Measurements from ENCODE around the gene CRELD2. TPM values are rescaled to one million over a fixed set of nuclear protein-coding genes. Genes with fewer than 3 reads are reported as not detected.

The CRELD2 gene
- total and polyA plus RNA-seq, 2 donors from 2014 or later: 37.3 to 54.0 TPM

DNA sequence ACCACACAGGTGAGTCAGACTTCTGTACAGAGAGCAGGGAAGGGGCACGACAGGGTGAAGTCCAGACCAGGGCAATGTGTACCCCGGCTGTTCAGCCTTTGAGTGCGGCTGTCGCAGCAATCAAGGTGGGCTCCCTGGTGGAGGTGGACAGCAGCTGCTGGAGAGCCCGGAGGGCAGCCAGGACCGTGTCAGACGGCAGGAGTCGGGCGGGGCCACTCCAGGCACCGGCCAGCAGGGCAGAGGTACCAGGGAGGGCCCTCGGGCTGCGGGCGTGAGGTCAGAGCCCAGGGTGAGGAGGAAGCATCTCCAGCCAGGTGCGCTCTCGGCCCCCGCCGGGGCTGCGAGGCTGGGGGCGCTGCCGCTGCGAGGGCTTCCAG, 41.3 kb downstream of the CRELD2 start:
- peak overlapping the region; percentile 96 to 97 for H3K27ac ChIP-seq (ENCODE audit: low read depth in 2 of 2, low read length in 2 of 2)
- H3K9me3 ChIP-seq (ENCODE audit: control insufficient read depth in 2 of 3, insufficient read depth in 1 of 3, low read length in 3 of 3): no peaks in the 10 kb centered on the region
- H3K4me1 ChIP-seq (ENCODE audit: control insufficient read depth in 2 of 3, insufficient read depth in 2 of 3, low read depth in 1 of 3, low read length in 3 of 3): peaks cover 0 to 32% (median 19%) of the 10 kb centered on the region in 3 donors
- H3K27me3 ChIP-seq (ENCODE audit: control insufficient read depth, insufficient read depth, low read length): no peaks in the 10 kb centered on the region
- intact Hi-C loops (cut with DNase I): no loop called here
- H3K4me3 ChIP-seq (ENCODE audit: low read length in 3 of 3): peak overlapping the region; percentile 20 to 71 (median 65)
- H3K9ac ChIP-seq (ENCODE audit: low read length in 3 of 3): peak overlapping the region in 2 of 3 donors; percentile 69 to 82
- peaks cover 0 to 24% (median 7%) of the 10 kb centered on the region in 3 donors for H3K36me3 ChIP-seq (ENCODE audit: control insufficient read depth in 2 of 3, insufficient read depth in 3 of 3, low read length in 3 of 3)
- DNase-seq: no peak
- TF ChIP-seq, protein P1, sequence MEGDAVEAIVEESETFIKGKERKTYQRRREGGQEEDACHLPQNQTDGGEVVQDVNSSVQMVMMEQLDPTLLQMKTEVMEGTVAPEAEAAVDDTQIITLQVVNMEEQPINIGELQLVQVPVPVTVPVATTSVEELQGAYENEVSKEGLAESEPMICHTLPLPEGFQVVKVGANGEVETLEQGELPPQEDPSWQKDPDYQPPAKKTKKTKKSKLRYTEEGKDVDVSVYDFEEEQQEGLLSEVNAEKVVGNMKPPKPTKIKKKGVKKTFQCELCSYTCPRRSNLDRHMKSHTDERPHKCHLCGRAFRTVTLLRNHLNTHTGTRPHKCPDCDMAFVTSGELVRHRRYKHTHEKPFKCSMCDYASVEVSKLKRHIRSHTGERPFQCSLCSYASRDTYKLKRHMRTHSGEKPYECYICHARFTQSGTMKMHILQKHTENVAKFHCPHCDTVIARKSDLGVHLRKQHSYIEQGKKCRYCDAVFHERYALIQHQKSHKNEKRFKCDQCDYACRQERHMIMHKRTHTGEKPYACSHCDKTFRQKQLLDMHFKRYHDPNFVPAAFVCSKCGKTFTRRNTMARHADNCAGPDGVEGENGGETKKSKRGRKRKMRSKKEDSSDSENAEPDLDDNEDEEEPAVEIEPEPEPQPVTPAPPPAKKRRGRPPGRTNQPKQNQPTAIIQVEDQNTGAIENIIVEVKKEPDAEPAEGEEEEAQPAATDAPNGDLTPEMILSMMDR (IDR thresholded peaks at IDR 0.05; ENCODE audit: borderline replicate concordance, extremely low read depth, insufficient read depth): no peak
- FAIRE-seq: no peak

DNA sequence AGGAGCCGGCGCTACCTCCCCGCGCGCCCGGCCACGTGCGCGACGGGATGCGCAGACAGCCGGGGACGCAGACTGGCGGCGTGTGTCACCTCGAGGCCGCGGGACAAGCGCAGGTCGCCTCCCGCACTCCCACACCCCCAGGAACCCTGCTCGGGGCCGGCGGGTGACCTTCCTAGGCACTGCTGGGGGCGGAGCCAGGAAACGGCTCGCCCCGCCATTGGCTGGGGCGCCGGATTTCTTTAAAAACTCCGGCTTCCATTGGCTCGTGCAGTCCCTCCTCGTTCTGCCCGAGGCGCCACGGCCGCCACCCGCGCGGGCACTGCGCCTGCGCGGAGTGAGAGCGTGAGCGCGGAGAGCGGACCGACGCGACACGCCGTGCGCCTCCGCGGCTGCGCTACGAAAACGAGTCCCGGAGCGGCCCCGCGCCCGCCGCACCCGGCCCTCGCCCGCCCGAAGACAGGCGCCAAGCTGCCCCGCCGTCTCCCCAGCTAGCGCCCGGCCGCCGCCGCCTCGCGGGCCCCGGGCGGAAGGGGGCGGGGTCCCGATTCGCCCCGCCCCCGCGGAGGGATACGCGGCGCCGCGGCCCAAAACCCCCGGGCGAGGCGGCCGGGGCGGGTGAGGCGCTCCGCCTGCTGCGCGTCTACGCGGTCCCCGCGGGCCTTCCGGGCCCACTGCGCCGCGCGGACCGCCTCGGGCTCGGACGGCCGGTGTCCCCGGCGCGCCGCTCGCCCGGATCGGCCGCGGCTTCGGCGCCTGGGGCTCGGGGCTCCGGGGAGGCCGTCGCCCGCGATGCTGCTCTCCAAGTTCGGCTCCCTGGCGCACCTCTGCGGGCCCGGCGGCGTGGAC, 41.9 kb downstream of the CRELD2 start, which contains the start of gene PIM3:
TSS of gene PIM3 (plus strand) at position 614 of the 846 bp plus-strand sequence. CDS start at position 790, 176 bp downstream.
- Histone ChIP-seq H3K27me3 (ENCODE audit: control insufficient read depth, insufficient read depth, low read length) (no peaks in the 10 kb centered on the region), H3K9me3 (ENCODE audit: control insufficient read depth in 2 of 3, insufficient read depth in 1 of 3, low read length in 3 of 3) (no peaks in the 10 kb centered on the region), H3K4me3 (ENCODE audit: low read length in 3 of 3) (peak within 1 kb of the TSS; percentile 62 to 91 (median 81)), H3K4me1 (ENCODE audit: control insufficient read depth in 2 of 3, insufficient read depth in 2 of 3, low read depth in 1 of 3, low read length in 3 of 3) (peaks cover 0 to 33% (median 22%) of the 10 kb centered on the region in 3 donors), H3K36me3 (ENCODE audit: control insufficient read depth in 2 of 3, insufficient read depth in 3 of 3, low read length in 3 of 3) (peaks cover 0 to 24% (median 7%) of the 10 kb centered on the region in 3 donors), H3K27ac (ENCODE audit: low read depth in 2 of 2, low read length in 2 of 2) (peak within 1 kb of the TSS; percentile 97), H3K9ac (ENCODE audit: low read length in 3 of 3) (peak within 1 kb of the TSS; percentile 22 to 84 (median 82))
- intact Hi-C loops (cut with DNase I): no loop called here
- TF ChIP-seq, protein P1 (IDR thresholded peaks at IDR 0.05; ENCODE audit: borderline replicate concordance, extremely low read depth, insufficient read depth): no peak
- DNase-seq: peak; percentile 95 to 99 (median 98)
- FAIRE-seq: peak; percentile 11

DNA sequence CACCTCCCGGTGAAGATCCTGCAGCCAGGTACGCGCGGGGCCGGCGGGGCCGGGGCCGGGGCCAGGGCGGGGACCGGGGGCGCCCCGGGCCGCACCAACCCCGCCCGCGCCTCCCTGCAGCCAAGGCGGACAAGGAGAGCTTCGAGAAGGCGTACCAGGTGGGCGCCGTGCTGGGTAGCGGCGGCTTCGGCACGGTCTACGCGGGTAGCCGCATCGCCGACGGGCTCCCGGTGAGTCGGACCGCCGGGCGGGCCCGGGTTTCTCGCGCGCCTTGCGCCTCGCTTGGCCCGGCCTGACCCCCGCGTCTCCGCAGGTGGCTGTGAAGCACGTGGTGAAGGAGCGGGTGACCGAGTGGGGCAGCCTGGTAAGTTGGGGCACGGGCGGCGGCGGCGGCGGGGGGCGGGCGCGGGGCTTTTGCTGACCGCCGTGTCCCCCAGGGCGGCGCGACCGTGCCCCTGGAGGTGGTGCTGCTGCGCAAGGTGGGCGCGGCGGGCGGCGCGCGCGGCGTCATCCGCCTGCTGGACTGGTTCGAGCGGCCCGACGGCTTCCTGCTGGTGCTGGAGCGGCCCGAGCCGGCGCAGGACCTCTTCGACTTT, 42.7 kb downstream of the CRELD2 start:
- Histone ChIP-seq H3K27ac (ENCODE audit: low read depth in 2 of 2, low read length in 2 of 2) (peak overlapping the region; percentile 97), H3K27me3 (ENCODE audit: control insufficient read depth, insufficient read depth, low read length) (no peaks in the 10 kb centered on the region), H3K4me3 (ENCODE audit: low read length in 3 of 3) (peak overlapping the region; percentile 62 to 91 (median 81)), H3K4me1 (ENCODE audit: control insufficient read depth in 2 of 3, insufficient read depth in 2 of 3, low read depth in 1 of 3, low read length in 3 of 3) (peaks cover 0 to 39% (median 24%) of the 10 kb centered on the region in 3 donors), H3K36me3 (ENCODE audit: control insufficient read depth in 2 of 3, insufficient read depth in 3 of 3, low read length in 3 of 3) (peaks cover 0 to 24% (median 7%) of the 10 kb centered on the region in 3 donors), H3K9me3 (ENCODE audit: control insufficient read depth in 2 of 3, insufficient read depth in 1 of 3, low read length in 3 of 3) (no peaks in the 10 kb centered on the region), H3K9ac (ENCODE audit: low read length in 3 of 3) (peak overlapping the region in 2 of 3 donors; percentile 71 to 84)
- FAIRE-seq: no peak
- TF ChIP-seq, protein P1 (IDR thresholded peaks at IDR 0.05; ENCODE audit: borderline replicate concordance, extremely low read depth, insufficient read depth): no peak
- peak in 3 of 5 donors; percentile 65 to 88 (median 84) for DNase-seq
- intact Hi-C loops (cut with DNase I): no loop called here

All from kidney (tissue), 14 donors.